Smooth muscle cell (in vitro differentiated cells): ENCODE data around the gene DNAJC25. TPM values are rescaled to one million over a fixed set of nuclear protein-coding genes. Genes with fewer than 3 reads are reported as not detected.
"Not testable (repeated sequence)": the region's sequence is repeated elsewhere in the genome, so short reads cannot be mapped to it uniquely, and the experiment has no call there.

Experiments used
- DNase-seq: peaks from one replicate; lab custom pipeline; 2025; ENCODE audit not compliant: unreplicated experiment; lab: John Stamatoyannopoulos, UW
- H2AFZ ChIP-seq: fragments of 200-600 bp; sonication (generic); 2 replicates; pipeline ENCODE4 v1.6.0; 2016; ENCODE audit warnings: antibody characterized with exemption, low read depth, mild to moderate bottlenecking
- H3F3A ChIP-seq: fragments of 200-600 bp; sonication (generic); 2 replicates; pipeline ENCODE4 v1.6.0; 2017; ENCODE audit warnings: antibody characterized with exemption, low read depth
- H3K27ac ChIP-seq: fragments of 200-600 bp; sonication (generic); 2 replicates; pipeline ENCODE4 v1.5.1; 2016; ENCODE audit warnings: low read depth, mild to moderate bottlenecking
- H3K27me3 ChIP-seq: fragments of 200-600 bp; sonication (generic); 2 replicates; pipeline ENCODE4 v1.6.1; 2016; ENCODE audit warnings: low read depth, mild to moderate bottlenecking
- H3K36me3 ChIP-seq: fragments of 200-600 bp; sonication (generic); 2 replicates; pipeline ENCODE4 v1.5.1; 2016; ENCODE audit warnings: low read depth
- H3K4me1 ChIP-seq: fragments of 200-600 bp; sonication (generic); 2 replicates; pipeline ENCODE4 v1.5.1; 2016; ENCODE audit warnings: low read depth
- H3K4me2 ChIP-seq: fragments of 200-600 bp; sonication (generic); 2 replicates; pipeline ENCODE4 v1.6.0; 2016; ENCODE audit warnings: mild to moderate bottlenecking
- H3K4me3 ChIP-seq: fragments of 200-600 bp; sonication (generic); 2 replicates; pipeline ENCODE4 v1.5.1; 2016; ENCODE audit warnings: mild to moderate bottlenecking
- H3K79me2 ChIP-seq: fragments of 200-600 bp; sonication (generic); 2 replicates; pipeline ENCODE4 v1.6.0; 2016; ENCODE audit warnings: low read depth, mild to moderate bottlenecking
- H3K9ac ChIP-seq: fragments of 200-600 bp; sonication (generic); 2 replicates; pipeline ENCODE4 v1.6.0; 2016; ENCODE audit warnings: low read depth
- H3K9me3 ChIP-seq: fragments of 200-600 bp; sonication (generic); replicated peaks from 2 replicates; pipeline ENCODE4 v1.5.1; 2016; ENCODE audit warnings: low read depth
- H4K20me1 ChIP-seq: fragments of 200-600 bp; sonication (generic); 2 replicates; pipeline ENCODE4 v1.6.0; 2016; ENCODE audit warnings: low read depth
- CTCF ChIP-seq: fragments of 200-600 bp; sonication (generic); IDR thresholded peaks from 2 replicates; pipeline ENCODE4 v1.5.1; 2017; ENCODE audit warnings: borderline replicate concordance, mild to moderate bottlenecking, antibody characterized with exemption; ENCODE audit not compliant: insufficient read depth, poor library complexity, severe bottlenecking
- WGBS: methylation state at CpG from one replicate; pipeline ENCODE4 v1.1.7; 2016; ENCODE audit warnings: low lambda C conversion rate; 5-methylcytosine and 5-hydroxymethylcytosine counted together
- polyA plus RNA-seq: library from polyadenylated mRNA; unstranded; fragments of >200 nt; fragmentation: Nextera tagmentation; extraction: Ambion mirVana; gene quantifications from 2 replicates; pipeline ENCODE4 v1.2.1, GENCODE V29; 2016
- total RNA-seq: library from RNA; depleted of rRNA; stranded (reverse); fragments of >200 nt; gene quantifications from 2 replicates; pipeline ENCODE4 v1.2.3, GENCODE V29; 2014

DNAJC25 gene
- total and polyA plus RNA-seq, 2 experiments from 2014 or later = 13.1 to 17.4 TPM

GRCh38 chr9:111615928-111616327, 15.2 kb upstream of the DNAJC25 start:
- Histone ChIP-seq H3K9me3 (no peaks in the 10 kb centered on the region), H3K79me2 (no peaks in the 10 kb centered on the region), H3F3A (no peaks in the 10 kb centered on the region), H4K20me1 (no peaks in the 10 kb centered on the region), H3K27me3 (no peaks in the 10 kb centered on the region), H3K9ac (no peak overlapping the region), H2AFZ (no peak overlapping the region), H3K27ac (no peak overlapping the region), H3K4me3 (no peak overlapping the region), H3K4me2 (no peak overlapping the region), H3K4me1 (no peaks in the 10 kb centered on the region), H3K36me3 (no peaks in the 10 kb centered on the region)
- WGBS = 81% methylated on average over 3 of the region's 3 CpGs
- TF ChIP-seq CTCF = no peak
- DNase-seq = no peak

- H3K27ac ChIP-seq, H3K79me2 ChIP-seq, H3K36me3 ChIP-seq, H3K4me3 ChIP-seq, H3K4me2 ChIP-seq, H3K4me1 ChIP-seq, H3F3A ChIP-seq, H3K27me3 ChIP-seq, H3K9me3 ChIP-seq, DNase-seq, H4K20me1 ChIP-seq, H3K9ac ChIP-seq, H2AFZ ChIP-seq: not testable (repeated sequence)
- 100% methylated on average over 4 of the region's 29 CpGs for WGBS
These were observed 13.8 kb upstream of the DNAJC25 start for GRCh38 chr9:111617349-111617748.

GRCh38 chr9:111621895-111622480, 9.1 kb upstream of the DNAJC25 start:
- Histone ChIP-seq H3K27ac (no peak overlapping the region), H3K36me3 (no peaks in the 10 kb centered on the region), H2AFZ (no peak overlapping the region), H3K27me3 (no peaks in the 10 kb centered on the region), H3F3A (no peaks in the 10 kb centered on the region), H3K9ac (no peak overlapping the region), H4K20me1 (no peaks in the 10 kb centered on the region), H3K4me3 (no peak overlapping the region), H3K4me1 (no peaks in the 10 kb centered on the region), H3K79me2 (no peaks in the 10 kb centered on the region), H3K9me3 (no peaks in the 10 kb centered on the region), H3K4me2 (no peak overlapping the region)
- DNase-seq = no peak
- TF ChIP-seq CTCF = peak; percentile 48
- WGBS = 57% methylated on average over 2 of the region's 2 CpGs

- WGBS = 74% methylated on average over 3 of the region's 3 CpGs
- no peak for DNase-seq
- TF ChIP-seq CTCF = no peak
- Histone ChIP-seq H3K27ac (no peak overlapping the region), H3K36me3 (no peaks in the 10 kb centered on the region), H4K20me1 (no peaks in the 10 kb centered on the region), H3K27me3 (no peaks in the 10 kb centered on the region), H3F3A (no peaks in the 10 kb centered on the region), H3K4me1 (no peaks in the 10 kb centered on the region), H3K4me3 (no peak overlapping the region), H2AFZ (no peak overlapping the region), H3K9me3 (no peaks in the 10 kb centered on the region), H3K4me2 (no peak overlapping the region), H3K9ac (no peak overlapping the region), H3K79me2 (no peaks in the 10 kb centered on the region)
These were observed 8.5 kb upstream of the DNAJC25 start for GRCh38 chr9:111622626-111623025.
